Sigmoid colon (tissue), 4 donors: ENCODE measurements around the gene KIF17.

Experiments
- EP300 ChIP-seq, 4 donors: sonication (generic); formaldehyde crosslinking; IDR thresholded peaks; one replicate each; pipeline ENCODE4 v1.6.1; 2017; ENCODE audit warnings: antibody characterized with exemption in 4 of 4
- POLR2A ChIP-seq, 2 donors: fragments of 450-650 bp; IDR thresholded peaks; one replicate each; pipeline ENCODE4 v1.6.1; 2016; ENCODE audit warnings: antibody characterized with exemption in 2 of 2, mild to moderate bottlenecking in 2 of 2, moderate library complexity in 2 of 2
- POLR2AphosphoS5 ChIP-seq, 4 donors: sonication (generic); formaldehyde crosslinking; IDR thresholded peaks; one replicate each; pipeline ENCODE4 v1.6.1; 2017; ENCODE audit warnings: antibody characterized with exemption in 4 of 4
- TF ChIP-seq, protein P1 (sequence below), 4 experiments: fragments of 450-650 bp in 3 of 4; fragments of 200-600 bp in 1 of 4; IDR thresholded peaks; one replicate each; pipeline ENCODE4 v1.5.1; 2016 to 2019; ENCODE audit warnings: antibody characterized with exemption in 4 of 4, mild to moderate bottlenecking in 3 of 4, moderate library complexity in 2 of 4

DNA sequence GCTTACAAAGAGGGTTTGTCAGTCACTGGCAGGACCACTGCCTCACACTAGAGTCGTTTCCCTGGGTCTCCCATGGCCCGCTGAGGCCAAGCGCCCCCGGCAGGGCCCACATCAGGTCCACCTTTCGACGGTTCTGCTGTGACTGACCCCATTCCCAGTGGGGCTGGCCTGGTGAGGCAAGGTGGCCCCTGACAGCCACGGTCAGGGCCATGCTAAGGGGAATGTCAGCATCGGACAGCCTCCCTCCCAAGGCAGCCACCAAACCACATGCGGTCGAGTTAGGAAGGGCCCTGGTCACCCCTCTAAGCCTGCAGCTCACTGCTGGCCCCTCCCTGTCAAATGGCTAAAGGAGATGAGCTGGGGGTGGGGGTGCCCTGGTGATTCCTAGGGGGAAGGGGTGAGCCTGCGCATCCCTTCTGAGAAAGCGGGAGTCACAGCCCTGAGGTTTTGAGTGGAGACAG, 2.9 kb upstream of the KIF17 start:
- TF ChIP-seq, protein P1, sequence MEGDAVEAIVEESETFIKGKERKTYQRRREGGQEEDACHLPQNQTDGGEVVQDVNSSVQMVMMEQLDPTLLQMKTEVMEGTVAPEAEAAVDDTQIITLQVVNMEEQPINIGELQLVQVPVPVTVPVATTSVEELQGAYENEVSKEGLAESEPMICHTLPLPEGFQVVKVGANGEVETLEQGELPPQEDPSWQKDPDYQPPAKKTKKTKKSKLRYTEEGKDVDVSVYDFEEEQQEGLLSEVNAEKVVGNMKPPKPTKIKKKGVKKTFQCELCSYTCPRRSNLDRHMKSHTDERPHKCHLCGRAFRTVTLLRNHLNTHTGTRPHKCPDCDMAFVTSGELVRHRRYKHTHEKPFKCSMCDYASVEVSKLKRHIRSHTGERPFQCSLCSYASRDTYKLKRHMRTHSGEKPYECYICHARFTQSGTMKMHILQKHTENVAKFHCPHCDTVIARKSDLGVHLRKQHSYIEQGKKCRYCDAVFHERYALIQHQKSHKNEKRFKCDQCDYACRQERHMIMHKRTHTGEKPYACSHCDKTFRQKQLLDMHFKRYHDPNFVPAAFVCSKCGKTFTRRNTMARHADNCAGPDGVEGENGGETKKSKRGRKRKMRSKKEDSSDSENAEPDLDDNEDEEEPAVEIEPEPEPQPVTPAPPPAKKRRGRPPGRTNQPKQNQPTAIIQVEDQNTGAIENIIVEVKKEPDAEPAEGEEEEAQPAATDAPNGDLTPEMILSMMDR (IDR thresholded peaks at IDR 0.05): no peak
- no peak for TF ChIP-seq EP300 (IDR thresholded peaks at IDR 0.05)
- no peak for TF ChIP-seq POLR2A (IDR thresholded peaks at IDR 0.05)
- TF ChIP-seq POLR2AphosphoS5 (IDR thresholded peaks at IDR 0.05): no peak
